ENCODE measurements around the gene TIGIT. TPM values are rescaled to one million over a fixed set of nuclear protein-coding genes. Genes with fewer than 3 reads are reported as not detected.

Gene TIGIT
- polyA plus RNA-seq, 1 donor from 2014 or later = 1.1 TPM

DNA sequence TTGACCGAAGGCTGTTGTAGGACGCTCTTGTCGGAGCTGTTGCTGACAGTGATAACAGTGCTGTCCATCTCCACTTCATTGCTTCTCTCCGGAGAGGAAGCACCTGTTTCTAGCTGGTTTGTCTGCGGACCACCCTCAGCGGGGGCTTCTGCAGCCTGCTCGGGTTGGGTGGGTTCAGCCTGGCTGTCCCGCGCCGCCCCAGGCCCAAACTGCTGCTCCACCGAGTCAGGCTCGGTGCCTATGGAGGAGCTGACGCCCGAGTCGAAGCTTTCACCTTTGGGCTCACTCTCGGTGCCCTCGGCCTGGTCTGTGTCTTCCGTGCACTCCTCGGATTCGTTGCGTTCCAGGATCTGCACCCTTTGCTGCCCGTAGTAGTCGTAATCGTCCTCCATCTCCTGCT, 56.9 kb downstream of the TIGIT start:
- H3K79me2 ChIP-seq (replicated peaks; ENCODE audit: insufficient read depth, low read length) = peaks cover 3% of the 10 kb centered on the region
- H3K9me3 ChIP-seq (ENCODE audit: low read length) = no peaks in the 10 kb centered on the region
- TF ChIP-seq EZH2 (IDR thresholded peaks at IDR 0.05; ENCODE audit: borderline replicate concordance, insufficient read depth, low read length, poor library complexity, severe bottlenecking) (no peak), RAD21 (conservative IDR thresholded peaks at IDR 0.05) (no peak), CTCF (IDR thresholded peaks at IDR 0.05; ENCODE audit: poor library complexity, severe bottlenecking) (no peak), TAF1 (IDR thresholded peaks at IDR 0.05; ENCODE audit: low read depth) (no peak), POLR2AphosphoS5 (IDR thresholded peaks at IDR 0.05) (no peak), MXI1 (conservative IDR thresholded peaks at IDR 0.05; ENCODE audit: poor library complexity, severe bottlenecking) (no peak), EP300 (conservative IDR thresholded peaks at IDR 0.05; ENCODE audit: poor library complexity, severe bottlenecking) (no peak), SMC3 (conservative IDR thresholded peaks at IDR 0.05; ENCODE audit: poor library complexity) (no peak)
- TF ChIP-seq, protein P1, sequence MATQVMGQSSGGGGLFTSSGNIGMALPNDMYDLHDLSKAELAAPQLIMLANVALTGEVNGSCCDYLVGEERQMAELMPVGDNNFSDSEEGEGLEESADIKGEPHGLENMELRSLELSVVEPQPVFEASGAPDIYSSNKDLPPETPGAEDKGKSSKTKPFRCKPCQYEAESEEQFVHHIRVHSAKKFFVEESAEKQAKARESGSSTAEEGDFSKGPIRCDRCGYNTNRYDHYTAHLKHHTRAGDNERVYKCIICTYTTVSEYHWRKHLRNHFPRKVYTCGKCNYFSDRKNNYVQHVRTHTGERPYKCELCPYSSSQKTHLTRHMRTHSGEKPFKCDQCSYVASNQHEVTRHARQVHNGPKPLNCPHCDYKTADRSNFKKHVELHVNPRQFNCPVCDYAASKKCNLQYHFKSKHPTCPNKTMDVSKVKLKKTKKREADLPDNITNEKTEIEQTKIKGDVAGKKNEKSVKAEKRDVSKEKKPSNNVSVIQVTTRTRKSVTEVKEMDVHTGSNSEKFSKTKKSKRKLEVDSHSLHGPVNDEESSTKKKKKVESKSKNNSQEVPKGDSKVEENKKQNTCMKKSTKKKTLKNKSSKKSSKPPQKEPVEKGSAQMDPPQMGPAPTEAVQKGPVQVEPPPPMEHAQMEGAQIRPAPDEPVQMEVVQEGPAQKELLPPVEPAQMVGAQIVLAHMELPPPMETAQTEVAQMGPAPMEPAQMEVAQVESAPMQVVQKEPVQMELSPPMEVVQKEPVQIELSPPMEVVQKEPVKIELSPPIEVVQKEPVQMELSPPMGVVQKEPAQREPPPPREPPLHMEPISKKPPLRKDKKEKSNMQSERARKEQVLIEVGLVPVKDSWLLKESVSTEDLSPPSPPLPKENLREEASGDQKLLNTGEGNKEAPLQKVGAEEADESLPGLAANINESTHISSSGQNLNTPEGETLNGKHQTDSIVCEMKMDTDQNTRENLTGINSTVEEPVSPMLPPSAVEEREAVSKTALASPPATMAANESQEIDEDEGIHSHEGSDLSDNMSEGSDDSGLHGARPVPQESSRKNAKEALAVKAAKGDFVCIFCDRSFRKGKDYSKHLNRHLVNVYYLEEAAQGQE (IDR thresholded peaks at IDR 0.05; ENCODE audit: borderline replicate concordance) = no peak
- no peak overlapping the region for H2AFZ ChIP-seq (ENCODE audit: low read depth, low read length)
- no peaks in the 10 kb centered on the region for H3K9me2 ChIP-seq (ENCODE audit: insufficient read depth, low read length)
- H3K4me2 ChIP-seq (ENCODE audit: low read length) = no peak overlapping the region
- peaks cover 17% of the 10 kb centered on the region for H3K36me3 ChIP-seq (ENCODE audit: insufficient read depth, low read length)
- H4K20me1 ChIP-seq (ENCODE audit: insufficient read depth) = no peaks in the 10 kb centered on the region
- no peak overlapping the region for H3K27ac ChIP-seq (ENCODE audit: low read length)
- no peaks in the 10 kb centered on the region for H3F3A ChIP-seq (ENCODE audit: insufficient read depth, low read length, poor library complexity, severe bottlenecking)
- no peak overlapping the region for H3K9ac ChIP-seq (ENCODE audit: low read length)
- H3K27me3 ChIP-seq (ENCODE audit: insufficient read depth, low read depth, low read length) = no peaks in the 10 kb centered on the region
- no peak overlapping the region for H3K4me3 ChIP-seq (ENCODE audit: low read length)

- peaks cover 17% of the 10 kb centered on the region for H3K36me3 ChIP-seq (ENCODE audit: insufficient read depth, low read length)
- H3K4me2 ChIP-seq (ENCODE audit: low read length) = no peak overlapping the region
- H3K27ac ChIP-seq (ENCODE audit: low read length) = no peak overlapping the region
- no peak overlapping the region for H3K4me3 ChIP-seq (ENCODE audit: low read length)
- H3F3A ChIP-seq (ENCODE audit: insufficient read depth, low read length, poor library complexity, severe bottlenecking) = no peaks in the 10 kb centered on the region
- H3K9me2 ChIP-seq (ENCODE audit: insufficient read depth, low read length) = no peaks in the 10 kb centered on the region
- no peak for TF ChIP-seq MXI1 (conservative IDR thresholded peaks at IDR 0.05; ENCODE audit: poor library complexity, severe bottlenecking)
- TF ChIP-seq TAF1 (IDR thresholded peaks at IDR 0.05; ENCODE audit: low read depth) = no peak
- TF ChIP-seq POLR2AphosphoS5 (IDR thresholded peaks at IDR 0.05) = no peak
- no peak for TF ChIP-seq RAD21 (conservative IDR thresholded peaks at IDR 0.05)
- no peak for TF ChIP-seq EZH2 (IDR thresholded peaks at IDR 0.05; ENCODE audit: borderline replicate concordance, insufficient read depth, low read length, poor library complexity, severe bottlenecking)
- TF ChIP-seq, protein P1 (IDR thresholded peaks at IDR 0.05; ENCODE audit: borderline replicate concordance) = no peak
- no peak for TF ChIP-seq CTCF (IDR thresholded peaks at IDR 0.05; ENCODE audit: poor library complexity, severe bottlenecking)
- no peak for TF ChIP-seq SMC3 (conservative IDR thresholded peaks at IDR 0.05; ENCODE audit: poor library complexity)
- TF ChIP-seq EP300 (conservative IDR thresholded peaks at IDR 0.05; ENCODE audit: poor library complexity, severe bottlenecking) = no peak
- H3K27me3 ChIP-seq (ENCODE audit: insufficient read depth, low read depth, low read length) = no peaks in the 10 kb centered on the region
- H3K79me2 ChIP-seq (replicated peaks; ENCODE audit: insufficient read depth, low read length) = peaks cover 3% of the 10 kb centered on the region
- no peaks in the 10 kb centered on the region for H3K9me3 ChIP-seq (ENCODE audit: low read length)
- no peaks in the 10 kb centered on the region for H4K20me1 ChIP-seq (ENCODE audit: insufficient read depth)
- no peak overlapping the region for H3K9ac ChIP-seq (ENCODE audit: low read length)
- H2AFZ ChIP-seq (ENCODE audit: low read depth, low read length) = no peak overlapping the region
Measured at GRCh38 chr3:114351123-114351821, 57.4 kb downstream of the TIGIT start.

Data from neural cell (in vitro differentiated cells).